PC-3 (cell line): ENCODE data around the gene IFNGR2. TPM values are rescaled to one million over a fixed set of nuclear protein-coding genes. Genes with fewer than 3 reads are reported as not detected.

Experiments
- ATAC-seq: fragments of 200-7000 bp; cut with Tn5 transposase; 2 replicates; pipeline ENCODE4 v1.9.1; 2020; ENCODE audit warnings: mild to moderate bottlenecking, moderate library complexity
- BruUV-seq: library from RNA; stranded (reverse); fragments of 400-500 nt; replicated peaks from 2 replicates; lab custom pipeline; 2021; lab: Mats Ljungman, UMichigan
- CTCF ChIA-PET: fragments of 300-600 bp; sonication (Branson Sonifier 250); formaldehyde crosslinking; loops from one replicate; lab custom pipeline; 2022; ENCODE audit warnings: antibody characterized with exemption; lab: Charles Lee
- POLR2A ChIA-PET: fragments of 300-600 bp; sonication (Branson Sonifier 250); formaldehyde crosslinking; loops from one replicate; lab custom pipeline; 2022; ENCODE audit warnings: antibody characterized with exemption; ENCODE audit not compliant: unreplicated experiment; lab: Charles Lee
- DNase-seq: peaks from one replicate; pipeline ENCODE4 v3.0.0-alpha.2; 2015
- H2AFZ ChIP-seq: fragments of 300-600 bp; sonication (generic); 2 replicates; pipeline ENCODE4 v1.6.0; 2016; ENCODE audit warnings: antibody characterized with exemption, low read length
- H3F3A ChIP-seq: fragments of 300-600 bp; sonication (generic); one replicate; pipeline ENCODE4 v1.6.0; 2017; ENCODE audit warnings: antibody characterized with exemption, low read length, control low read depth, mild to moderate bottlenecking; ENCODE audit not compliant: unreplicated experiment
- H3K27ac ChIP-seq: fragments of 300-600 bp; sonication (generic); 2 replicates; pipeline ENCODE4 v1.5.1; 2016; ENCODE audit warnings: mild to moderate bottlenecking, low read length
- H3K27me3 ChIP-seq: fragments of 300-600 bp; sonication (generic); 2 replicates; pipeline ENCODE4 v1.6.1; 2016; ENCODE audit warnings: low read length, mixed read lengths
- H3K36me3 ChIP-seq: fragments of 300-600 bp; sonication (generic); 2 replicates; pipeline ENCODE4 v1.6.1; 2016; ENCODE audit warnings: low read depth, mixed run types, low read length, mixed read lengths
- H3K4me1 ChIP-seq: fragments of 300-600 bp; sonication (generic); 2 replicates; pipeline ENCODE4 v1.5.1; 2016; ENCODE audit warnings: low read length; ENCODE audit not compliant: insufficient read depth
- H3K4me2 ChIP-seq: fragments of 300-600 bp; sonication (generic); 2 replicates; pipeline ENCODE4 v1.6.0; 2016; ENCODE audit warnings: low read length
- H3K4me3 ChIP-seq: fragments of 300-600 bp; sonication (generic); 2 replicates; pipeline ENCODE4 v1.5.1; 2016; ENCODE audit warnings: mild to moderate bottlenecking, low read length, mixed read lengths
- H3K79me2 ChIP-seq: fragments of 300-600 bp; sonication (generic); 2 replicates; pipeline ENCODE4 v1.6.1; 2017; ENCODE audit warnings: low read length, mixed read lengths
- H3K9ac ChIP-seq: fragments of 300-600 bp; sonication (generic); 2 replicates; pipeline ENCODE4 v1.6.0; 2016; ENCODE audit warnings: mild to moderate bottlenecking, low read length
- H3K9me2 ChIP-seq: fragments of 300-600 bp; sonication (generic); replicated peaks from 2 replicates; pipeline ENCODE4 v1.6.1; 2016; ENCODE audit warnings: mixed run types, low read length, mixed read lengths
- H3K9me3 ChIP-seq: fragments of 300-600 bp; sonication (generic); 2 replicates; pipeline ENCODE4 v1.6.1; 2016; ENCODE audit warnings: low read length, mixed read lengths
- H4K20me1 ChIP-seq: fragments of 300-600 bp; sonication (generic); 2 replicates; pipeline ENCODE4 v1.6.1; 2016; ENCODE audit warnings: low read length, mixed read lengths
- EZH2 ChIP-seq: fragments of 300-600 bp; sonication (generic); IDR thresholded peaks from one replicate; pipeline ENCODE4 v1.6.1; 2017; ENCODE audit warnings: antibody characterized with exemption, mild to moderate bottlenecking, low read length; ENCODE audit not compliant: unreplicated experiment
- EZH2phosphoT487 ChIP-seq: fragments of 300-600 bp; sonication (generic); IDR thresholded peaks from 2 replicates; pipeline ENCODE4 v1.6.1; 2018; ENCODE audit warnings: mild to moderate bottlenecking, antibody characterized with exemption, low read length, borderline replicate concordance
- intact Hi-C: fragments of 100-400 bp; cut with micrococcal nuclease; formaldehyde crosslinking; loops from 2 replicates; pipeline ENCODE4 v1.9.0; 2023
- total RNA-seq: library from RNA; depleted of rRNA; stranded (reverse); fragments of >200 nt; gene quantifications from 2 replicates; pipeline ENCODE4 v1.2.3, GENCODE V29; 2014
- TF ChIP-seq, protein P1 (sequence below): fragments of 300-600 bp; sonication (generic); conservative IDR thresholded peaks from 2 replicates; pipeline ENCODE4 v1.5.1; 2017; ENCODE audit warnings: antibody characterized with exemption, low read depth, mild to moderate bottlenecking, low read length

The IFNGR2 gene
- total RNA-seq, 1 experiment from 2014 or later, result 37.8 TPM

DNA sequence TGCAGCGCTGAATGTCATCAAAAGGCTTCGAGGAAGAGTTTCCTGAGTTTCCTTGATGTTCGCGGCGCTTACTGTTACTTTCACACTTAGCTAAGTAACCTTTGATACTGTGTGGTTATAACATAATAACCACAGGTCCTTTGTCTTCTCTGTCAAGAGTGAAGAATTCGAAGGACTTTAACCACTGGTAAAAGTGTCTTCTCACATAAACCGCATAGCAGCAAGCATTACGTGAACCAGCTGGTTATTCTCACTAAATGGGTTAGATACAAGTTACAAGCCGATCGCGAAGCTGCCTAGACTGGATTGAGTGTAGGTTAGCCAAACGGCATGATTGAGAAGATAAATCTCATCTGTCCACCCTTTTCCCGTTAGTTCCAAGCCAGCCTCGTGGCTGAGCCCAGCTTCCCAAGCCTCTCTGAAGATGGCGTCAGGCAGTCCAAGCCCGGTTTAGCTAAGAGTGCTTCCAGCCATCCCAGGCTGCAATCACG is 18.3 kb upstream of the IFNGR2 start:
- intact Hi-C loops, result loop anchor here (5.0 kb wide), 1 partner anchor 157 kb away; the partner anchor contains the start of genes GART and SON
- BruUV-seq, result no TSS peak
- Histone ChIP-seq H3K4me1 (peaks cover 34% of the 10 kb centered on the region), H3K9me2 (no peaks in the 10 kb centered on the region), H3K27ac (no peak overlapping the region), H3K36me3 (no peaks in the 10 kb centered on the region), H3K4me2 (no peak overlapping the region), H3K79me2 (no peaks in the 10 kb centered on the region), H4K20me1 (no peaks in the 10 kb centered on the region), H3K9ac (no peak overlapping the region), H3K9me3 (no peaks in the 10 kb centered on the region), H2AFZ (no peak overlapping the region), H3K27me3 (no peaks in the 10 kb centered on the region), H3F3A (no peaks in the 10 kb centered on the region), H3K4me3 (no peak overlapping the region)
- DNase-seq (no peak), ATAC-seq (no peak)
- ChIA-PET CTCF (no interaction called here), POLR2A (no interaction called here)
- TF ChIP-seq EZH2phosphoT487 (no peak), EZH2 (no peak)
- TF ChIP-seq, protein P1, sequence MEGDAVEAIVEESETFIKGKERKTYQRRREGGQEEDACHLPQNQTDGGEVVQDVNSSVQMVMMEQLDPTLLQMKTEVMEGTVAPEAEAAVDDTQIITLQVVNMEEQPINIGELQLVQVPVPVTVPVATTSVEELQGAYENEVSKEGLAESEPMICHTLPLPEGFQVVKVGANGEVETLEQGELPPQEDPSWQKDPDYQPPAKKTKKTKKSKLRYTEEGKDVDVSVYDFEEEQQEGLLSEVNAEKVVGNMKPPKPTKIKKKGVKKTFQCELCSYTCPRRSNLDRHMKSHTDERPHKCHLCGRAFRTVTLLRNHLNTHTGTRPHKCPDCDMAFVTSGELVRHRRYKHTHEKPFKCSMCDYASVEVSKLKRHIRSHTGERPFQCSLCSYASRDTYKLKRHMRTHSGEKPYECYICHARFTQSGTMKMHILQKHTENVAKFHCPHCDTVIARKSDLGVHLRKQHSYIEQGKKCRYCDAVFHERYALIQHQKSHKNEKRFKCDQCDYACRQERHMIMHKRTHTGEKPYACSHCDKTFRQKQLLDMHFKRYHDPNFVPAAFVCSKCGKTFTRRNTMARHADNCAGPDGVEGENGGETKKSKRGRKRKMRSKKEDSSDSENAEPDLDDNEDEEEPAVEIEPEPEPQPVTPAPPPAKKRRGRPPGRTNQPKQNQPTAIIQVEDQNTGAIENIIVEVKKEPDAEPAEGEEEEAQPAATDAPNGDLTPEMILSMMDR, result no peak

DNA sequence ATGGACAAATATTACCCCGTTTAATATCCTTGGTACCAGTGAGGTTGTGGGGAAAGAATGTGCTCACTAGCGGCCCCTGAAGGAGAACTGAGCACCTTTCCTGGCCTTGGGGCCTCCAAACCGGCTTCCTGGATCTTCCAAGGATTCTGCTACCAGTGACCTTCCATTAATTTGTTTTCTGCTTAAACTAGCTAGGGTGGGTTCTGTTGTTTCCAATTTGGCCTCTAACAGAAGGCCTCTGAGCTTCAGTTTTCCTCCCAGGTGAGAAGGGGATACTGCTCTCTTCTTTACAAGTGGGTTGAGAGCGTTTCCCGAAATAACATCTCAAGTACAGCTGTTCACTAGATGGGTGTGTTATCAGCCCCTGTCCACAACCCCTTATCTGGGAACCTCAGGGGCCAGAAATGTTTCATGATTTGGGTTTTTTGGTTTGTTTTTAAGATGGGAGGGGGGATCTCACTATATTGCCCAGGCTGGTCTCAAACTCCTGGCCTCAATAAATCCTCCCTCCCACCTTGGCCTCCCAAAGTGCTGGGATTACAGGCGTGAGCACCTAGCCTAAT is 16.9 kb upstream of the IFNGR2 start:
- Histone ChIP-seq H4K20me1 (no peaks in the 10 kb centered on the region), H2AFZ (no peak overlapping the region), H3K9ac (no peak overlapping the region), H3K4me3 (no peak overlapping the region), H3F3A (no peaks in the 10 kb centered on the region), H3K9me2 (no peaks in the 10 kb centered on the region), H3K4me1 (peaks cover 21% of the 10 kb centered on the region), H3K36me3 (no peaks in the 10 kb centered on the region), H3K27me3 (no peaks in the 10 kb centered on the region), H3K9me3 (no peaks in the 10 kb centered on the region), H3K4me2 (no peak overlapping the region), H3K27ac (no peak overlapping the region), H3K79me2 (no peaks in the 10 kb centered on the region)
- DNase-seq (peak; percentile 16), ATAC-seq (no peak)
- no TSS peak for BruUV-seq
- intact Hi-C loops, result no loop called here
- TF ChIP-seq EZH2 (no peak), EZH2phosphoT487 (no peak)
- TF ChIP-seq, protein P1, result peak; percentile 42; the same call in 1 of the 2 replicates
- CTCF ChIA-PET, result no interaction called here
- POLR2A ChIA-PET, result no interaction called here

DNA sequence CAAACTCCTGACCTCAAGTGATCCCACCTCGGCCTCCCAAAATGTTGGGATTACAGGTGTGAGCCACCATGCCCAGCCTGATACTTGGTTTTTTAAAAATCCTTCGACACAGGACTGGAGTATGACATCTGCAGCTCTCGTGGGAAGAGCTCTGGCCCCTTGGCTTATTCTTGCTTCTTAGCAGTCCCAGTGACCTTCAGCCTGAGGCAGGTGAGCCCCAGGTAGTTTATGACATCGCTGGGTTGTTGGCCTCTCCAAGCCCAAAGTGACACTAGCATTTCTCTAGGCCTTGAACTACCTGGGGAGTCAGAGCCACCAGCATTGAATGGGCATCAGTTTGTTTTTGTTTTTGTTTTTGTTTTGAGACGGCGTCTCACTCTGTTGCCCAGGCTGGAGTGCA is 15.9 kb upstream of the IFNGR2 start:
- TF ChIP-seq, protein P1, result no peak
- no peak for TF ChIP-seq EZH2phosphoT487
- TF ChIP-seq EZH2, result no peak
- no peak overlapping the region for H3K4me3 ChIP-seq
- intact Hi-C loops, result no loop called here
- H3K9ac ChIP-seq, result no peak overlapping the region
- no peak overlapping the region for H2AFZ ChIP-seq
- BruUV-seq, result no TSS peak
- peaks cover 16% of the 10 kb centered on the region for H3K4me1 ChIP-seq
- H3K4me2 ChIP-seq, result no peak overlapping the region
- H3F3A ChIP-seq, result no peaks in the 10 kb centered on the region
- H3K9me3 ChIP-seq, result no peaks in the 10 kb centered on the region
- no peak overlapping the region for H3K27ac ChIP-seq
- H3K9me2 ChIP-seq, result no peaks in the 10 kb centered on the region
- no peaks in the 10 kb centered on the region for H4K20me1 ChIP-seq
- POLR2A ChIA-PET, result no interaction called here
- DNase-seq (no peak), ATAC-seq (no peak)
- H3K36me3 ChIP-seq, result no peaks in the 10 kb centered on the region
- CTCF ChIA-PET, result interaction anchor here (0.6 kb wide), 1 partner anchor 48 kb away, joined by 4 read pairs; no protein-coding TSS in a partner anchor
- no peaks in the 10 kb centered on the region for H3K79me2 ChIP-seq
- H3K27me3 ChIP-seq, result no peaks in the 10 kb centered on the region
